ENCODE results near the gene KAT8.

GRCh38 chr16:31130899-31131298 lies 13.4 kb downstream of the KAT8 start:
- TF ChIP-seq, protein P1, sequence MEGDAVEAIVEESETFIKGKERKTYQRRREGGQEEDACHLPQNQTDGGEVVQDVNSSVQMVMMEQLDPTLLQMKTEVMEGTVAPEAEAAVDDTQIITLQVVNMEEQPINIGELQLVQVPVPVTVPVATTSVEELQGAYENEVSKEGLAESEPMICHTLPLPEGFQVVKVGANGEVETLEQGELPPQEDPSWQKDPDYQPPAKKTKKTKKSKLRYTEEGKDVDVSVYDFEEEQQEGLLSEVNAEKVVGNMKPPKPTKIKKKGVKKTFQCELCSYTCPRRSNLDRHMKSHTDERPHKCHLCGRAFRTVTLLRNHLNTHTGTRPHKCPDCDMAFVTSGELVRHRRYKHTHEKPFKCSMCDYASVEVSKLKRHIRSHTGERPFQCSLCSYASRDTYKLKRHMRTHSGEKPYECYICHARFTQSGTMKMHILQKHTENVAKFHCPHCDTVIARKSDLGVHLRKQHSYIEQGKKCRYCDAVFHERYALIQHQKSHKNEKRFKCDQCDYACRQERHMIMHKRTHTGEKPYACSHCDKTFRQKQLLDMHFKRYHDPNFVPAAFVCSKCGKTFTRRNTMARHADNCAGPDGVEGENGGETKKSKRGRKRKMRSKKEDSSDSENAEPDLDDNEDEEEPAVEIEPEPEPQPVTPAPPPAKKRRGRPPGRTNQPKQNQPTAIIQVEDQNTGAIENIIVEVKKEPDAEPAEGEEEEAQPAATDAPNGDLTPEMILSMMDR (IDR thresholded peaks at IDR 0.05) = peak in 1 of 7 experiments; percentile 9
- TF ChIP-seq POLR2A (IDR thresholded peaks at IDR 0.05) = peak in 2 of 3 donors; percentile 20 to 23

All from body of pancreas (tissue), 4 donors.